Hepatic stellate cell (primary cell): ENCODE measurements around the gene IL1RAPL1.
"Not testable (repeated sequence)": the region's sequence is repeated elsewhere in the genome, so short reads cannot be mapped to it uniquely, and the experiment has no call there.

ENCODE experiments used
- DNase-seq: peaks from one replicate; pipeline ENCODE4 v3.0.0; 2011; ENCODE audit warnings: low spot score

The IL1RAPL1 gene

GRCh38 chrX:29122817-29123216, 535.6 kb downstream of the IL1RAPL1 start:
- not testable (repeated sequence) for DNase-seq

DNA sequence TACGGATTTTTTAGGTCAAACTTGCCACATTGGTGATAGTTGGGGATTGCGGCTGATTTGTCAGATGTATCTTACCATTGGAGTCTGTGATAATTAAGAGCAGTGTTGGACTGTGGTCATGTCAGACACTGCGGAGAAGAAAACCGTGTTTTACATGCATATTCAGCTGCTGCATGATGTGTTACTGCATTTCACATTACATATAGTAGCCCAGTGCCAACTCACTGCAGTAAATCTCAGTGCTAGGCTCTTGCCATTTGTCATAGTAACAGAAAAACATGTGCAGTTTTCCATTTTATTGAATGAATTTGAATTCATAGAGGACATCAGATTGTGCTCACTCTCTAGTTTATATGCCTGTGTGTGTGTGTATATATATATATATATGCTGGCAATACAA, 543.7 kb downstream of the IL1RAPL1 start:
- no peak for DNase-seq

DNA sequence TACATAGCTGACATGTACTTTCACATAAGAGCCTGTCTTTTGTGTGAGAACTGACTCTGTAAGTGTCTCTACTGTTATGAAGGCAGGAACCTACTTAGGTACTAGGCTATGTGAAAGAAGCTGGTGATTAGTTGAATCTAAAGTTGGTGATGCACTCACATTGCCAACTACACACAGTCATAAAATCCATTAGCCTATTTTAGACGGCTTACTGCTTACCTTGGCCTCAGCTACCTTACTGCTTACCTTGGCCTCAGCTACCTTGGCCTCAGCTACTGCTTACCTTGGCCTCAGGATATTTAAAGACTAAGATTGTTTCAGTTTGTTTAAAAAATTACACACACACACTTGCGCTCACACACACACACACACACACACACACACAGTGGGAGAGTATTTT, 549.7 kb downstream of the IL1RAPL1 start:
- no peak for DNase-seq

- no peak for DNase-seq
Measured at GRCh38 chrX:29138003-29138402, 550.8 kb downstream of the IL1RAPL1 start.

GRCh38 chrX:29143356-29143755, 556.1 kb downstream of the IL1RAPL1 start:
- DNase-seq, result no peak

DNA sequence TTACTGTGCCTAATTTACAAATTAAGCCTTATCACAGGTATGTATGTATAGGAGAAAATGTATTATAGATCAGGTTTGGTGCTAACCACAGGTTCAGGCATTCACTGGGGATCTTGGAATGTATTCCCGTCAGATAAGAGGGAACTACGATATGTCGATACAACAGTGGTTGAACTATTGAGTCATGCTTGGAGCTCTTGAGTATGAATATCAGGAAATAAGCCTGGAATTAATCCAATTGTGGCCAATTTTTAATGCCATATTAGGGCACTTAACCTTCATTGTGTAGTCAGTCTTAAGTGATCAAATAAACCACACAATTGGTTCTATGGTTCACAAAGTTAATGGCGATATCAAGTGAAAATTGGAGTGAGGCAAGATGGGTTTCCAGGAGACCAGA, 556.5 kb downstream of the IL1RAPL1 start:
- DNase-seq, result no peak

DNA sequence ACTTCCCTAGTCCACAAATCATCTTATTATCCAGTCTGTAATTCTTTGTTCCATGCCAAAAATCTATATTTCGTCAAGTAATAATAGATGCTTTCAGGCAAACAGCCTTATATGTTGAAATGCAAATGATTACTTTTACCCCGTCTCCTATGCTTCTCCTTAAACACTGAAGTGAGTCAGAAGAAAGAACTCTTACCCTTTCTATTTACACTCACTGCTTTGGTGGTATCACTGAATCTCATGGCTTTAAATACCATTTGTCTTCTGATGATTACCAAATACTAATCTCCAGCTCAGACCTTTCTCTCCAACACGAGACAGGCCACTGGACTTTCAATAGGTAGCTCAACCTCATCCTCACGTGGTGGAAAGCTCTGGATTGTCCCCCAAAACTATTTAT, 558.1 kb downstream of the IL1RAPL1 start:
- DNase-seq, result no peak

DNA sequence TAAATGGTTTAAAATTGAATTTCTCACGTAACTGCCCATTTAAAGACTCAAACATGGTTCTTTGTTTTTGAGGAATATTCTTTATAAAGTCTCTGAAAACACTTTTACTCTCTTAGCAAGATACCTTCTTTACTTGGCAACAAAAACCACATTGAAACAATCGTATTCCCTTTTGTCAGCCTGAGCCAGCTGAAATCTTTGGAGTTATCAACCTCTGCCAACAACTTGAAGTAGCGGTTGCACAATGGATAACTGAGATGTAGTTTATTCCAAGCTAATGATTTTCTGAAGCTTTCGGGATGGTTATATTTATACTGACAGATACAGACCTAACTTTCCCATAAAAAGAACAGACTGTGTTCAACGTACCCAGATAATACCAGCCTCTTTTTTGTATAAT, 561.3 kb downstream of the IL1RAPL1 start:
- DNase-seq, result no peak

DNA sequence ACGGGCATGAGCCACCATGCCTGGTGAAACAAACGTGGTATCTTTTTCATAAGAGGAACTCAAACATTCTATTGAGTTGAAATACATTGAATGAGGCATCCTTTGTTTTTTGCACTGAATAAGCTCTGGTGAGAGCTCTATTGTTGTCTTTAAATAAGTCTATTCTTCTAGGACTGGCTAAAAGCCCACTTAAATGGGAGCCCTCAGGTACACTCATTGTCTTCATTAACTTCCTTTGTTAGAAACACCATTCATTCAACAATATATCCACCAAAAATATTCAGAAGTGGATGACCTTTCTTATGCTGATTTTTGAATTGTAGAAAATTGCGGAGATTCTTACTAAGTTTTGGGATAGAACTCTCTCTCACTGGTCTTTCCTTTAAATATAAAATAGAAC, 568.0 kb downstream of the IL1RAPL1 start:
- no peak for DNase-seq

DNA sequence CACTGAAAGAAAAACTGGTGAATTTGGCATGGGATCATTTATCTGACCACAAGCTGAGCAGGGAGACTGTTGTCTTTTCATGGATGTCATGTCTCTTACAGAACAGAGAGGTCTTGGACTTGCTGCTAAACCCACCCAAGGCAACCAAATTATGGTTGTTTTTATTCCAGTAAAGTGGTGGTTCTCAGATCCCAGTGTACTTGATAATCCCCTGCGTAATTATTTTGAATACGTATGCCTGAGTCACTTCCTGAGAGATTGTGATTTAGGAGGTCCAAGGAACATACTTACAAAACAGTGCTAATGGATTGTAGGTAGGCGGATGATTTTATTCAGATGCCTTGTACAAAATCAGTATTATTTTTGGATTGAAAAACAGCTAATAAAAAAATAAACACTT, 585.6 kb downstream of the IL1RAPL1 start:
- DNase-seq, result no peak

- DNase-seq, result no peak
Measured at GRCh38 chrX:29187264-29187663, 600.0 kb downstream of the IL1RAPL1 start.

DNA sequence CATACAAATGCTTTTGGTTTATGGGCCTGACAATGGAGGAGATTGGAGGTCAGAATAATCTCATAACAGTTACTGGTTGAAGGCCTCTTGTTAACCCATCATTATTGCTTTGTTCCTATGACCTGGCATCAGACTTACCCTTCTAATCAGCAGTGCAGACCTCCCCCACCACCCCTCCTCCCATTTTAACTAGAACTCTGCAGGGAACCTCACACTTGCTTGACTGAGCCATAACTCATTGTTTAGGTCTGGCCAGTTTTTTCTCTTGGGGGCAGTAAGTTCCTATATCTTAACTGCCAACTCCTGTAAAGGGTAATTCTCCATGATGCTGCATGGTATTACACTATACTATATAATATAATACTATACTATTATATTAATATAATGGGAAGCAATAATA, 609.3 kb downstream of the IL1RAPL1 start:
- DNase-seq, result no peak

DNA sequence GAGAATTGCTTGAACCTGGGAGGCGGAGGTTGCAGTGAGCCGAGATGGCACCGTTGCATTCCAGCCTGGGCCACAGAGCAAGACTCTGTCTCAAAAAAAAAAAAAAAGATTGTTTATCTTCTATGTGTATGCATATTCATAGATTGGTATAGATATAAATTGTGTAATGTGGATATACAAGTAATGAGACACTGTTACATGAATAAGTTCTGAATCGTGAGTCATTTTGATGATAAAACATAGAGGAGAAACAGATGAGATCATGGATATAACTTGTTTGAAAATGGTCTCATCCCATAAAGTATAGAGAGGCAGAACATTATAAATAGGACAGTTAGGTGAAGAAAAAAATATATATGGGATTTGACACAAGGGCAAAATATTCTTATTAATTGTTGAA, 628.0 kb downstream of the IL1RAPL1 start:
- DNase-seq, result no peak

GRCh38 chrX:29225670-29226069, 638.4 kb downstream of the IL1RAPL1 start:
- DNase-seq, result no peak

GRCh38 chrX:29229802-29230201, 642.6 kb downstream of the IL1RAPL1 start:
- no peak for DNase-seq

DNA sequence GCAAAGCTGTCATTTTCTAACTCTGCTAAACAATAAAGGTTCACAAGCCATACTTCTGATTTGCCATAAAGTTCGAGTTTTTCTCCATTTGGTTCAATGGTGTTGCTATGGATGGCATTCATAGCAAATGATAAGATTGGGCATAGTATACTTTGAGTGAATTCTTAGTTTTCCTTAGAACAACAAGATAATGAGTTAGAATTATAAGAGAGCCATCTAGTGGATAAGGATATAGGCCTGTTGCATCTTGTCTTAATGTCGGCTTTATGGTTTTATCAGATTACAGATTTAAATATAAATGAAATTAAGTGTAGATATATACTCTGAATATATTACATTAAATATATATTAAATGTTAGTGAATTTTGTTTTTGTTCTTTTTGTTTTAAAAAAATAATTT, 644.6 kb downstream of the IL1RAPL1 start:
- no peak for DNase-seq

DNA sequence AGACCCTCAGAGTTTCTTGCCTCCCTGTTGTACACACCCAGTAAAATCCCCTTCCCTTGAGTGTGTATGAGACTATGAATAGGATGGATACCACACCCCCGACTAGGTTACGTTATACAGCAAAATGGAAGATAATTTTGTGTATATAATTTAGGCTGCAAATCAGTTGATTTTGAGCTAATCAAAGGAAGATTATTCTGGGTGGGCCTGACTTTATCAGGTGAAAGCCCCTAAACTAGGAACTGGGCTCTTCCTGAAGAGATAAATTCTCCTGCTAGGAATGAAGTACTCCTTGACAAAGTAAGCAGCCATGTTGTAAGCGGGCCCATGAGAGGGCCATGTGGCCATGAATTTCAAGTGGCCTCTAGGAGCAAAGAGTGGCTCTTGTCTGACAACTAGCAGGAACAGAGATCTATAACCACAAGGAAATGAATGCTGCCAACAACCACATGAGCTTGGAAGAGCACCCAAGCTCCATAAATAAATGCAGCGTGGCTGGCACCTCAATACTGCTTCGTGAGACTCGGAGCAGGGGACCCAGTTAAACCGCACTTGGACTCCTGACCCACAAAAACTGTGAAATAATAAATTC, 646.4 kb downstream of the IL1RAPL1 start:
- DNase-seq, result no peak

GRCh38 chrX:29237972-29238371, 650.7 kb downstream of the IL1RAPL1 start:
- DNase-seq, result no peak

DNA sequence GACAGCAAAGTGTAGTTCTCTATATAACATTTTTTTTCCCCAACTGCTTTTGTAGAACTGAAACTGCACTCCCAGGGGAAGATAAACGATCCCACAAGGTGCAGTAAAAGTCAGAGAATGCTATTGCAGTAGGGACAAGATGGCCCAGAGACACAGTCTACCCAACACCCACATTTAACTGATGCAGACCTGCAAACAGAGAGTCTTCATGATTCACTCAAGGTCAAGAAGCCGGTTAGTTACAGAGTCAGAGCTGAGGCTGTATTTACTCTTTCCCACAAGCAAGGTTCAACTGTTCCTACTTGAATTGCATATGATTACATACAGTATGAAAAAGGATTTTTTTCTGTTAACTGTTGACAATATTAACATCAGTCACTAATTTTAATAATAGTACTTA, 654.6 kb downstream of the IL1RAPL1 start:
- DNase-seq, result peak; percentile 2

- DNase-seq, result no peak
Measured at GRCh38 chrX:29242856-29243255, 655.6 kb downstream of the IL1RAPL1 start.

GRCh38 chrX:29243942-29244341, 656.7 kb downstream of the IL1RAPL1 start:
- DNase-seq, result no peak

- no peak for DNase-seq
Measured at GRCh38 chrX:29254515-29254914, 667.3 kb downstream of the IL1RAPL1 start.

- DNase-seq, result peak; percentile 4
Measured at GRCh38 chrX:29257521-29257920, 670.3 kb downstream of the IL1RAPL1 start.

- DNase-seq, result no peak
Measured at GRCh38 chrX:29269390-29269789, 682.1 kb downstream of the IL1RAPL1 start.

GRCh38 chrX:29274517-29274916, 687.3 kb downstream of the IL1RAPL1 start:
- DNase-seq, result no peak
